GM23338 (cell line): Measurements from ENCODE around the gene FGGY. TPM values are rescaled to one million over a fixed set of nuclear protein-coding genes. Genes with fewer than 3 reads are reported as not detected.

ENCODE experiments used
- ATAC-seq: fragments of 200-7000 bp; cut with Tn5 transposase; 3 replicates; pipeline ENCODE4 v1.9.1; 2020
- DNase-seq: peaks from one replicate; pipeline ENCODE4 v3.0.0-alpha.2; 2015; ENCODE audit warnings: low spot score
- H2AFZ ChIP-seq: fragments of 200-600 bp; sonication (generic); 2 replicates; pipeline ENCODE4 v1.8.0; 2016; ENCODE audit warnings: antibody characterized with exemption, mild to moderate bottlenecking, moderate library complexity
- H3F3A ChIP-seq: fragments of 200-600 bp; sonication (generic); replicated peaks from 2 replicates; pipeline ENCODE4 v1.8.0; 2017; ENCODE audit warnings: antibody characterized with exemption, mixed run types, low read depth
- H3K27ac ChIP-seq: fragments of 200-600 bp; sonication (generic); 2 replicates; pipeline ENCODE4 v1.6.1; 2016; ENCODE audit warnings: low read depth
- H3K27me3 ChIP-seq: fragments of 200-600 bp; sonication (generic); 2 replicates; pipeline ENCODE4 v1.8.0; 2016; ENCODE audit warnings: mild to moderate bottlenecking, mixed run types, moderate library complexity; ENCODE audit not compliant: insufficient read depth
- H3K36me3 ChIP-seq: fragments of 200-600 bp; sonication (generic); 2 replicates; pipeline ENCODE4 v1.8.0; 2016; ENCODE audit warnings: mild to moderate bottlenecking; ENCODE audit not compliant: insufficient read depth
- H3K4me1 ChIP-seq: fragments of 200-600 bp; sonication (generic); 2 replicates; pipeline ENCODE4 v1.8.0; 2016; ENCODE audit warnings: mild to moderate bottlenecking, moderate library complexity; ENCODE audit not compliant: insufficient read depth
- H3K4me2 ChIP-seq: fragments of 200-600 bp; sonication (generic); 2 replicates; pipeline ENCODE4 v1.7.1; 2017; ENCODE audit warnings: mixed run types
- H3K4me3 ChIP-seq: fragments of 200-600 bp; sonication (generic); 2 replicates; pipeline ENCODE4 v1.6.1; 2016; ENCODE audit warnings: mixed run types
- H3K79me2 ChIP-seq: fragments of 200-600 bp; sonication (generic); replicated peaks from 2 replicates; pipeline ENCODE4 v1.8.0; 2017; ENCODE audit warnings: mild to moderate bottlenecking; ENCODE audit not compliant: insufficient read depth
- H3K9me2 ChIP-seq: fragments of 200-600 bp; sonication (generic); 2 replicates; pipeline ENCODE4 v1.8.0; 2017; ENCODE audit not compliant: insufficient read depth
- H4K20me1 ChIP-seq: fragments of 200-600 bp; sonication (generic); replicated peaks from 2 replicates; pipeline ENCODE4 v1.8.0; 2017; ENCODE audit warnings: mild to moderate bottlenecking; ENCODE audit not compliant: insufficient read depth
- H3K27ac Mint-ChIP-seq: 2 replicates; pipeline ENCODE4 v1.8.0; 2020; ENCODE audit warnings: inconsistent platforms, mild to moderate bottlenecking, moderate library complexity, mixed read lengths
- H3K27me3 Mint-ChIP-seq: 3 replicates; pipeline ENCODE4 v1.8.0; 2022; ENCODE audit warnings: low read depth, mild to moderate bottlenecking, moderate library complexity, mixed read lengths, inconsistent platforms; ENCODE audit not compliant: insufficient read depth, poor library complexity
- H3K36me3 Mint-ChIP-seq: 3 replicates; pipeline ENCODE4 v1.8.0; 2021; ENCODE audit warnings: low read depth, mild to moderate bottlenecking, inconsistent platforms, moderate library complexity, mixed read lengths
- H3K4me1 Mint-ChIP-seq: 3 replicates; pipeline ENCODE4 v1.8.0; 2020; ENCODE audit warnings: mild to moderate bottlenecking, inconsistent platforms, mixed read lengths
- H3K4me3 Mint-ChIP-seq: 3 replicates; pipeline ENCODE4 v1.8.0; 2021; ENCODE audit warnings: moderate library complexity, mild to moderate bottlenecking, inconsistent platforms, mixed read lengths
- H3K9me3 Mint-ChIP-seq: 3 replicates; pipeline ENCODE4 v1.8.0; 2020; ENCODE audit warnings: moderate library complexity, mild to moderate bottlenecking, inconsistent platforms, mixed read lengths
- CREB1 ChIP-seq: fragments of 250-450 bp; sonication (Bioruptor Pico); IDR thresholded peaks from 2 replicates; pipeline ENCODE4 v1.5.0; 2020; ENCODE audit warnings: low read depth, mild to moderate bottlenecking, moderate library complexity
- EZH2 ChIP-seq: fragments of 200-600 bp; sonication (generic); IDR thresholded peaks from one replicate; pipeline ENCODE4 v1.8.0; 2017; ENCODE audit warnings: antibody characterized with exemption, mild to moderate bottlenecking, low read depth; ENCODE audit not compliant: unreplicated experiment
- EZH2phosphoT487 ChIP-seq: fragments of 200-600 bp; sonication (generic); IDR thresholded peaks from one replicate; pipeline ENCODE4 v1.8.1; 2018; ENCODE audit warnings: antibody characterized with exemption; ENCODE audit not compliant: unreplicated experiment
- JUNB ChIP-seq: IDR thresholded peaks from one replicate; pipeline ENCODE4 v1.6.1; 2016; ENCODE audit warnings: antibody characterized with exemption; ENCODE audit not compliant: unreplicated experiment
- NANOG ChIP-seq: IDR thresholded peaks from 2 replicates; pipeline ENCODE4 v1.6.1; 2016; ENCODE audit warnings: antibody characterized with exemption, borderline replicate concordance
- POLR2AphosphoS5 ChIP-seq: IDR thresholded peaks from 2 replicates; pipeline ENCODE4 v1.6.1; 2016; ENCODE audit warnings: antibody characterized with exemption, low read depth
- STAT1 ChIP-seq: IDR thresholded peaks from one replicate; pipeline ENCODE4 v1.6.1; 2016; ENCODE audit warnings: antibody characterized with exemption; ENCODE audit not compliant: unreplicated experiment
- ZNF114 ChIP-seq: fragments of 250-450 bp; sonication (Bioruptor Pico); IDR thresholded peaks from 2 replicates; pipeline ENCODE4 v1.5.0; 2020; ENCODE audit warnings: mild to moderate bottlenecking, moderate library complexity
- ZNF331 ChIP-seq: fragments of 250-450 bp; sonication (Bioruptor Pico); IDR thresholded peaks from 2 replicates; pipeline ENCODE4 v1.5.0; 2020; ENCODE audit warnings: low read depth, mild to moderate bottlenecking, moderate library complexity
- polyA plus RNA-seq: library from polyadenylated mRNA; unstranded; fragments of >200 nt; fragmentation: Nextera tagmentation; extraction: Ambion mirVana; gene quantifications from 2 replicates; pipeline ENCODE4 v1.2.1, GENCODE V29; 2016
- total RNA-seq: library from RNA; depleted of rRNA; stranded (reverse); fragments of >200 nt; shearing (Covaris generic); gene quantifications from 2 replicates; pipeline ENCODE4 v1.2.3, GENCODE V29; 2014
- TF ChIP-seq, protein P1 (sequence below), 2 experiments: fragments of 200-600 bp in 1 of 2; sonication (generic) in 1 of 2; conservative IDR thresholded peaks; 2 replicates each; pipeline versions ENCODE4 v1.5.1 to v1.6.1; 2016 to 2017; ENCODE audit warnings: antibody characterized with exemption in 2 of 2, low read depth in 2 of 2, mild to moderate bottlenecking in 2 of 2, moderate library complexity in 1 of 2
- TF ChIP-seq, protein P2 (sequence below): IDR thresholded peaks from 2 replicates; pipeline ENCODE4 v1.6.1; 2016; ENCODE audit warnings: antibody characterized with exemption
- TF ChIP-seq, protein P3 (sequence below): IDR thresholded peaks from one replicate; pipeline ENCODE4 v1.6.1; 2018; ENCODE audit warnings: antibody characterized with exemption; ENCODE audit not compliant: unreplicated experiment
- TF ChIP-seq, protein P4 (sequence below): fragments of 250-450 bp; sonication (Bioruptor Pico); IDR thresholded peaks from 2 replicates; pipeline ENCODE4 v1.5.0; 2020; ENCODE audit warnings: mild to moderate bottlenecking, moderate library complexity

Gene FGGY
- total and polyA plus RNA-seq, 2 experiments from 2014 or later = 10.9 to 21.4 TPM

DNA sequence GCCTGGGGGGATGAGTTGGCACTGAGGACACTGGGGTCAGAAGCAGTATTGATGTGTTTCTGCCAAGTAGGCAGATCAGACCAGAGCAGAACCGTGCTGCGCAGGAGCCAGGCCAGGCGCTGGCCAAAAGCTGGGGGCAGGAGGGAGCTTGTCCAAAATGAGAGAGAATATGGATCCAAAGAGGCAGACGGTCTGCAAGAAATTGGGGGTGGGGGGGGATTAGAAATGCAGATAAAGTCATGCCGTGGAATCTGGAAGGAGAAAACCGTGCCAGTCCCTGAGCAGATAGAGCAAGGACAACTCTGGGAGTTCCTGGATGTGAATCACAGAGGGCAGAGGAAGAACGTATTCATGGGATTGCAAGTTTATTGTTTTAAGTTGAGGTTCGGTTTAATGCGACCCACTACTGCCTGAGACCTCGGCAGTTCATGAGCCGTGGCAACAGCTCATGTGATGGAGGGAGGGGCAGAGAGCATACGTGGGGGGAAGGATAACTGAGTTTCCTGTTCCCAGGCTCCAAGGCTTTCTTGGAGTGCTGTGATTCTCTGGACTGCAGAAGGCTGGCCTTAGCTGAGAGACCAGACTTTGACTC lies 224.0 kb downstream of the FGGY start:
- H3K27me3 ChIP-seq = no peaks in the 10 kb centered on the region
- Mint-ChIP-seq H3K27ac (no peak overlapping the region), H3K36me3 (no peaks in the 10 kb centered on the region; the same call in 2 of the 3 replicates), H3K4me3 (no peak overlapping the region), H3K4me1 (no peaks in the 10 kb centered on the region), H3K27me3 (no peaks in the 10 kb centered on the region), H3K9me3 (no peaks in the 10 kb centered on the region; the same call in 2 of the 3 replicates)
- H3K27ac ChIP-seq = no peak overlapping the region
- no peak for DNase-seq
- no peaks in the 10 kb centered on the region for H3F3A ChIP-seq
- H3K4me2 ChIP-seq = no peak overlapping the region
- ATAC-seq = no peak
- H3K4me1 ChIP-seq = no peaks in the 10 kb centered on the region
- no peaks in the 10 kb centered on the region for H3K79me2 ChIP-seq
- H3K9me2 ChIP-seq = no peaks in the 10 kb centered on the region
- no peaks in the 10 kb centered on the region for H3K36me3 ChIP-seq
- TF ChIP-seq JUNB (no peak), ZNF114 (CRISPR knock-in tag) (no peak), NANOG (no peak), EZH2phosphoT487 (no peak), EZH2 (no peak), ZNF331 (CRISPR knock-in tag) (no peak), STAT1 (no peak), POLR2AphosphoS5 (no peak), CREB1 (no peak)
- TF ChIP-seq, protein P1, sequence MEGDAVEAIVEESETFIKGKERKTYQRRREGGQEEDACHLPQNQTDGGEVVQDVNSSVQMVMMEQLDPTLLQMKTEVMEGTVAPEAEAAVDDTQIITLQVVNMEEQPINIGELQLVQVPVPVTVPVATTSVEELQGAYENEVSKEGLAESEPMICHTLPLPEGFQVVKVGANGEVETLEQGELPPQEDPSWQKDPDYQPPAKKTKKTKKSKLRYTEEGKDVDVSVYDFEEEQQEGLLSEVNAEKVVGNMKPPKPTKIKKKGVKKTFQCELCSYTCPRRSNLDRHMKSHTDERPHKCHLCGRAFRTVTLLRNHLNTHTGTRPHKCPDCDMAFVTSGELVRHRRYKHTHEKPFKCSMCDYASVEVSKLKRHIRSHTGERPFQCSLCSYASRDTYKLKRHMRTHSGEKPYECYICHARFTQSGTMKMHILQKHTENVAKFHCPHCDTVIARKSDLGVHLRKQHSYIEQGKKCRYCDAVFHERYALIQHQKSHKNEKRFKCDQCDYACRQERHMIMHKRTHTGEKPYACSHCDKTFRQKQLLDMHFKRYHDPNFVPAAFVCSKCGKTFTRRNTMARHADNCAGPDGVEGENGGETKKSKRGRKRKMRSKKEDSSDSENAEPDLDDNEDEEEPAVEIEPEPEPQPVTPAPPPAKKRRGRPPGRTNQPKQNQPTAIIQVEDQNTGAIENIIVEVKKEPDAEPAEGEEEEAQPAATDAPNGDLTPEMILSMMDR (conservative IDR thresholded peaks at IDR 0.05; ENCODE audit: low read depth in 2 of 2) = no peak
- TF ChIP-seq, protein P2, sequence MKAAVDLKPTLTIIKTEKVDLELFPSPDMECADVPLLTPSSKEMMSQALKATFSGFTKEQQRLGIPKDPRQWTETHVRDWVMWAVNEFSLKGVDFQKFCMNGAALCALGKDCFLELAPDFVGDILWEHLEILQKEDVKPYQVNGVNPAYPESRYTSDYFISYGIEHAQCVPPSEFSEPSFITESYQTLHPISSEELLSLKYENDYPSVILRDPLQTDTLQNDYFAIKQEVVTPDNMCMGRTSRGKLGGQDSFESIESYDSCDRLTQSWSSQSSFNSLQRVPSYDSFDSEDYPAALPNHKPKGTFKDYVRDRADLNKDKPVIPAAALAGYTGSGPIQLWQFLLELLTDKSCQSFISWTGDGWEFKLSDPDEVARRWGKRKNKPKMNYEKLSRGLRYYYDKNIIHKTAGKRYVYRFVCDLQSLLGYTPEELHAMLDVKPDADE = no peak
- TF ChIP-seq, protein P3, sequence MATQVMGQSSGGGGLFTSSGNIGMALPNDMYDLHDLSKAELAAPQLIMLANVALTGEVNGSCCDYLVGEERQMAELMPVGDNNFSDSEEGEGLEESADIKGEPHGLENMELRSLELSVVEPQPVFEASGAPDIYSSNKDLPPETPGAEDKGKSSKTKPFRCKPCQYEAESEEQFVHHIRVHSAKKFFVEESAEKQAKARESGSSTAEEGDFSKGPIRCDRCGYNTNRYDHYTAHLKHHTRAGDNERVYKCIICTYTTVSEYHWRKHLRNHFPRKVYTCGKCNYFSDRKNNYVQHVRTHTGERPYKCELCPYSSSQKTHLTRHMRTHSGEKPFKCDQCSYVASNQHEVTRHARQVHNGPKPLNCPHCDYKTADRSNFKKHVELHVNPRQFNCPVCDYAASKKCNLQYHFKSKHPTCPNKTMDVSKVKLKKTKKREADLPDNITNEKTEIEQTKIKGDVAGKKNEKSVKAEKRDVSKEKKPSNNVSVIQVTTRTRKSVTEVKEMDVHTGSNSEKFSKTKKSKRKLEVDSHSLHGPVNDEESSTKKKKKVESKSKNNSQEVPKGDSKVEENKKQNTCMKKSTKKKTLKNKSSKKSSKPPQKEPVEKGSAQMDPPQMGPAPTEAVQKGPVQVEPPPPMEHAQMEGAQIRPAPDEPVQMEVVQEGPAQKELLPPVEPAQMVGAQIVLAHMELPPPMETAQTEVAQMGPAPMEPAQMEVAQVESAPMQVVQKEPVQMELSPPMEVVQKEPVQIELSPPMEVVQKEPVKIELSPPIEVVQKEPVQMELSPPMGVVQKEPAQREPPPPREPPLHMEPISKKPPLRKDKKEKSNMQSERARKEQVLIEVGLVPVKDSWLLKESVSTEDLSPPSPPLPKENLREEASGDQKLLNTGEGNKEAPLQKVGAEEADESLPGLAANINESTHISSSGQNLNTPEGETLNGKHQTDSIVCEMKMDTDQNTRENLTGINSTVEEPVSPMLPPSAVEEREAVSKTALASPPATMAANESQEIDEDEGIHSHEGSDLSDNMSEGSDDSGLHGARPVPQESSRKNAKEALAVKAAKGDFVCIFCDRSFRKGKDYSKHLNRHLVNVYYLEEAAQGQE = no peak
- TF ChIP-seq, protein P4, sequence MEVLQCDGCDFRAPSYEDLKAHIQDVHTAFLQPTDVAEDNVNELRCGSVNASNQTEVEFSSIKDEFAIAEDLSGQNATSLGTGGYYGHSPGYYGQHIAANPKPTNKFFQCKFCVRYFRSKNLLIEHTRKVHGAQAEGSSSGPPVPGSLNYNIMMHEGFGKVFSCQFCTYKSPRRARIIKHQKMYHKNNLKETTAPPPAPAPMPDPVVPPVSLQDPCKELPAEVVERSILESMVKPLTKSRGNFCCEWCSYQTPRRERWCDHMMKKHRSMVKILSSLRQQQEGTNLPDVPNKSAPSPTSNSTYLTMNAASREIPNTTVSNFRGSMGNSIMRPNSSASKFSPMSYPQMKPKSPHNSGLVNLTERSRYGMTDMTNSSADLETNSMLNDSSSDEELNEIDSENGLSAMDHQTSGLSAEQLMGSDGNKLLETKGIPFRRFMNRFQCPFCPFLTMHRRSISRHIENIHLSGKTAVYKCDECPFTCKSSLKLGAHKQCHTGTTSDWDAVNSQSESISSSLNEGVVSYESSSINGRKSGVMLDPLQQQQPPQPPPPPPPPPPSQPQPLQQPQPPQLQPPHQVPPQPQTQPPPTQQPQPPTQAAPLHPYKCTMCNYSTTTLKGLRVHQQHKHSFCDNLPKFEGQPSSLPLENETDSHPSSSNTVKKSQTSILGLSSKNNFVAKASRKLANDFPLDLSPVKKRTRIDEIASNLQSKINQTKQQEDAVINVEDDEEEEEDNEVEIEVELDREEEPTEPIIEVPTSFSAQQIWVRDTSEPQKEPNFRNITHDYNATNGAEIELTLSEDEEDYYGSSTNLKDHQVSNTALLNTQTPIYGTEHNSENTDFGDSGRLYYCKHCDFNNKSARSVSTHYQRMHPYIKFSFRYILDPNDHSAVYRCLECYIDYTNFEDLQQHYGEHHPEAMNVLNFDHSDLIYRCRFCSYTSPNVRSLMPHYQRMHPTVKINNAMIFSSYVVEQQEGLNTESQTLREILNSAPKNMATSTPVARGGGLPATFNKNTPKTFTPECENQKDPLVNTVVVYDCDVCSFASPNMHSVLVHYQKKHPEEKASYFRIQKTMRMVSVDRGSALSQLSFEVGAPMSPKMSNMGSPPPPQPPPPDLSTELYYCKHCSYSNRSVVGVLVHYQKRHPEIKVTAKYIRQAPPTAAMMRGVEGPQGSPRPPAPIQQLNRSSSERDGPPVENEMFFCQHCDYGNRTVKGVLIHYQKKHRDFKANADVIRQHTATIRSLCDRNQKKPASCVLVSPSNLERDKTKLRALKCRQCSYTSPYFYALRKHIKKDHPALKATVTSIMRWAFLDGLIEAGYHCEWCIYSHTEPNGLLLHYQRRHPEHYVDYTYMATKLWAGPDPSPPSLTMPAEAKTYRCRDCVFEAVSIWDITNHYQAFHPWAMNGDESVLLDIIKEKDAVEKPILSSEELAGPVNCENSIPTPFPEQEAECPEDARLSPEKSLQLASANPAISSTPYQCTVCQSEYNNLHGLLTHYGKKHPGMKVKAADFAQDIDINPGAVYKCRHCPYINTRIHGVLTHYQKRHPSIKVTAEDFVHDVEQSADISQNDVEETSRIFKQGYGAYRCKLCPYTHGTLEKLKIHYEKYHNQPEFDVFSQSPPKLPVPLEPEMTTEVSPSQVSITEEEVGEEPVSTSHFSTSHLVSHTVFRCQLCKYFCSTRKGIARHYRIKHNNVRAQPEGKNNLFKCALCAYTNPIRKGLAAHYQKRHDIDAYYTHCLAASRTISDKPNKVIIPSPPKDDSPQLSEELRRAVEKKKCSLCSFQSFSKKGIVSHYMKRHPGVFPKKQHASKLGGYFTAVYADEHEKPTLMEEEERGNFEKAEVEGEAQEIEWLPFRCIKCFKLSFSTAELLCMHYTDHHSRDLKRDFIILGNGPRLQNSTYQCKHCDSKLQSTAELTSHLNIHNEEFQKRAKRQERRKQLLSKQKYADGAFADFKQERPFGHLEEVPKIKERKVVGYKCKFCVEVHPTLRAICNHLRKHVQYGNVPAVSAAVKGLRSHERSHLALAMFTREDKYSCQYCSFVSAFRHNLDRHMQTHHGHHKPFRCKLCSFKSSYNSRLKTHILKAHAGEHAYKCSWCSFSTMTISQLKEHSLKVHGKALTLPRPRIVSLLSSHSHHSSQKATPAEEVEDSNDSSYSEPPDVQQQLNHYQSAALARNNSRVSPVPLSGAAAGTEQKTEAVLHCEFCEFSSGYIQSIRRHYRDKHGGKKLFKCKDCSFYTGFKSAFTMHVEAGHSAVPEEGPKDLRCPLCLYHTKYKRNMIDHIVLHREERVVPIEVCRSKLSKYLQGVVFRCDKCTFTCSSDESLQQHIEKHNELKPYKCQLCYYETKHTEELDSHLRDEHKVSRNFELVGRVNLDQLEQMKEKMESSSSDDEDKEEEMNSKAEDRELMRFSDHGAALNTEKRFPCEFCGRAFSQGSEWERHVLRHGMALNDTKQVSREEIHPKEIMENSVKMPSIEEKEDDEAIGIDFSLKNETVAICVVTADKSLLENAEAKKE (CRISPR knock-in tag) = no peak
- no peak overlapping the region for H3K4me3 ChIP-seq
- no peaks in the 10 kb centered on the region for H4K20me1 ChIP-seq
- no peak overlapping the region for H2AFZ ChIP-seq
